Fibroblast of the aortic adventitia (primary cell): ENCODE measurements around the gene BAHD1. TPM values are rescaled to one million over a fixed set of nuclear protein-coding genes. Genes with fewer than 3 reads are reported as not detected.

ENCODE experiments used
- DNase-seq: peaks from one replicate; pipeline ENCODE4 v3.0.0-alpha.2; 2010; ENCODE audit warnings: low read depth
- H3K4me3 ChIP-seq: 2 replicates; pipeline ENCODE4 v1.5.1; 2011; ENCODE audit warnings: low read depth, mild to moderate bottlenecking, control low read depth, low read length, moderate library complexity
- CTCF ChIP-seq: IDR thresholded peaks from 2 replicates; pipeline ENCODE4 v1.5.1; 2011; ENCODE audit warnings: mild to moderate bottlenecking, low read length, control low read depth, inconsistent platforms; ENCODE audit not compliant: insufficient read depth
- total RNA-seq: library from RNA; depleted of rRNA; stranded (reverse); fragments of >200 nt; gene quantifications from 2 replicates; pipeline ENCODE4 v1.2.3, GENCODE V29; 2012; ENCODE audit warnings: low replicate concordance

The BAHD1 gene
- total RNA-seq, 1 donor = 9.0 TPM

- H3K4me3 ChIP-seq = no peak overlapping the region
- DNase-seq = no peak
- no peak for TF ChIP-seq CTCF
Measured at GRCh38 chr15:40481341-40482074, 40.8 kb downstream of the BAHD1 start.

- no peak for TF ChIP-seq CTCF
Measured at GRCh38 chr15:40483919-40484318, 43.2 kb downstream of the BAHD1 start.

GRCh38 chr15:40486066-40486770 is 45.5 kb downstream of the BAHD1 start:
- H3K4me3 ChIP-seq = no peak overlapping the region
- TF ChIP-seq CTCF = no peak
- no peak for DNase-seq

More at GRCh38 chr15:40483919-40484318, 43.2 kb downstream of the BAHD1 start:
- no peak for DNase-seq
- H3K4me3 ChIP-seq = no peak overlapping the region

GRCh38 chr15:40487816-40488682 is 47.3 kb downstream of the BAHD1 start:
- no peak overlapping the region for H3K4me3 ChIP-seq
- TF ChIP-seq CTCF = no peak
- no peak for DNase-seq

DNA sequence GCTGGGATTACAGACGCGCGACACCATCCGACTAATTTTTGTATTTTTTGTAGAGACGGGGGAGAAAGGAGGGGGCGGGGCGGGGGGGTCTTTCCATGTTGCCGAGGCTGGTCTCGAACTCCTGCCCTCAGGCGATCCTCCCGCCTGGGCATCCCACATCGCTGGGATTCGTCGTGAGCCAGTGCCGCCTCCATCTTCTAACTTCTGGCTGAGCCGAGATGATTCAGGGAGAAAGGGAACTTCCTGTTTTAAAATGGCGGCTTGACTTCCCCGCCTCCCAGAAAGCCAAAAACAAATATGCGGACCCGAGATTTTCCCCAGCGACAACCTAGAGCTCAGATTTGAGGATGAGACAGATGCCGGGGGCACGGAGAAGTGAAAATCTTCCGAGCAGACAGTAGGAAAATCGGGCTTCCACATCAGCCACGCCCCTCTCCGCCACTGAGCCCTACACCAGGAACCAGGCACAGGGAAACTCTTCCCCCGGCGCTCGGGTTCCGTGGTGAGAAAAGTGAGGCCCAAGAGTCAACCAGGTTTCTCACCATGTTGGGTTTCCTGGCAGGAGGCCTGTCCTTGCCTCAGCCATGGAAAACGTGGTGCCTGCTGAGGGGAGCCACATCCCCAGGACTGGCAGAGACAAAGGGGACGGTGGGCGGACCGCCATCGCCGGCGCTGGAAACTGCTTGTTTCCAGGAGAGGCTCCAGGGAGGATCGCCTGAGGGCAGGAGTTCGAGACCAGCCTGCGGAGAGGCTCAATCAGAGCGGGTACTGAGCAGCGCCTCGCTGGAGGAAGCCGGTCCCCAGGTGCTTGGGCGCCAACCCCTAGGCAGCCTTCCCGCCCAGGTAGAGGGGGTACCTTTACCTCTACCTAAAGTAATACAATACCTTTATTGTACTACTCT is 48.8 kb downstream of the BAHD1 start:
- TF ChIP-seq CTCF = no peak
- no peak for DNase-seq
- no peak overlapping the region for H3K4me3 ChIP-seq
